Mucosa of descending colon (tissue), 3 donors: ENCODE measurements around the gene SETD2. TPM values are rescaled to one million over a fixed set of nuclear protein-coding genes. Genes with fewer than 3 reads are reported as not detected.

ENCODE experiments used
- ATAC-seq: fragments of 200-7000 bp; cut with Tn5 transposase; one replicate; pipeline ENCODE4 v1.9.1; 2020; ENCODE audit warnings: mild to moderate bottlenecking, moderate library complexity
- DNase-seq, 3 donors: peaks; one replicate each; pipeline ENCODE4 v3.0.0-alpha.2; 2020
- H3K36me3 ChIP-seq: fragments of 200-600 bp; one replicate; pipeline ENCODE4 v1.8.0; 2021; ENCODE audit warnings: low read depth, mild to moderate bottlenecking
- H3K4me1 ChIP-seq: fragments of 200-600 bp; one replicate; pipeline ENCODE4 v1.8.0; 2021; ENCODE audit warnings: low read depth, mild to moderate bottlenecking
- H3K4me3 ChIP-seq: fragments of 200-600 bp; one replicate; pipeline ENCODE4 v1.8.0; 2021; ENCODE audit warnings: mild to moderate bottlenecking
- H3K9me3 ChIP-seq: fragments of 200-600 bp; one replicate; pipeline ENCODE4 v1.8.0; 2021; ENCODE audit warnings: mild to moderate bottlenecking
- intact Hi-C, 2 donors: fragments of 100-400 bp; cut with DNase I in 1 of 2; cut with micrococcal nuclease in 1 of 2; formaldehyde crosslinking; loops; one replicate each; pipeline versions ENCODE4 v1.11.0 to v1.11.1; 2022; cut with DNase I, micrococcal nuclease
- total RNA-seq, 3 donors: library from RNA; stranded (reverse); fragmentation: NEBNext Ultra II Directional in 2 of 3; extraction: Animal tissue kit (Norgen Biotek cat#: 25700) in 2 of 3; gene quantifications; one replicate each; pipeline versions ENCODE4 v1.2.1 to v1.2.4, GENCODE V29; 2021 to 2023
- TF ChIP-seq, protein P1 (sequence below): fragments of 200-600 bp; IDR thresholded peaks from one replicate; pipeline ENCODE4 v1.8.0; 2022; ENCODE audit warnings: antibody characterized with exemption, mild to moderate bottlenecking
- donor health status: DM: no; HTN: no; CAD: no; lungs with moderate emphysema.
- donor health status: DM: no; HTN: no; CAD: no.
- donor health status: DM: no; HTN: yes; CAD: no.

Gene SETD2
- total RNA-seq, 3 donors from 2014 or later: 41.5 to 71.1 (median 50.4) TPM

DNA sequence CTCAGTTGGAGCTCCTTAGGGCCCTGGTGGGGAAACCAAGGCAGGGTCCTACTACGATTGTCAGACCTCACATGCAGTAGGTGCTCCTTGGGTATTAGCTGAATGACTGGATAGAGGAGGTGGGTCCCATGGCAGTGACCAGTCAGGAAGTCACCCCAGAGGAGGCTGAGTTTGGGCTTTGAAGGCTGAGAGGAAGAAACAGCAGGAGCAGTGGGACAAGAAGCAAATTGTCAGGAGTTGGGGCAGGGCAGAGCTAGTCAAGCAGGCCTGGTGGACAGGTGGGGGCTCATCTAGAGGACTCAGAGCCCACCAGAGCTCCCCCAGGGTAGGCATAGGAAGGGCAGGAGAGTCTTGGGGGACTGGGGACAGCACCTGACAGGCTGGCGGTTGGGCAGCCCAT is 181.4 kb downstream of the SETD2 start:
- no peaks in the 10 kb centered on the region for H3K36me3 ChIP-seq
- H3K4me3 ChIP-seq: no peak overlapping the region
- peak in 1 of 3 donors; percentile 41 for DNase-seq
- TF ChIP-seq, protein P1, sequence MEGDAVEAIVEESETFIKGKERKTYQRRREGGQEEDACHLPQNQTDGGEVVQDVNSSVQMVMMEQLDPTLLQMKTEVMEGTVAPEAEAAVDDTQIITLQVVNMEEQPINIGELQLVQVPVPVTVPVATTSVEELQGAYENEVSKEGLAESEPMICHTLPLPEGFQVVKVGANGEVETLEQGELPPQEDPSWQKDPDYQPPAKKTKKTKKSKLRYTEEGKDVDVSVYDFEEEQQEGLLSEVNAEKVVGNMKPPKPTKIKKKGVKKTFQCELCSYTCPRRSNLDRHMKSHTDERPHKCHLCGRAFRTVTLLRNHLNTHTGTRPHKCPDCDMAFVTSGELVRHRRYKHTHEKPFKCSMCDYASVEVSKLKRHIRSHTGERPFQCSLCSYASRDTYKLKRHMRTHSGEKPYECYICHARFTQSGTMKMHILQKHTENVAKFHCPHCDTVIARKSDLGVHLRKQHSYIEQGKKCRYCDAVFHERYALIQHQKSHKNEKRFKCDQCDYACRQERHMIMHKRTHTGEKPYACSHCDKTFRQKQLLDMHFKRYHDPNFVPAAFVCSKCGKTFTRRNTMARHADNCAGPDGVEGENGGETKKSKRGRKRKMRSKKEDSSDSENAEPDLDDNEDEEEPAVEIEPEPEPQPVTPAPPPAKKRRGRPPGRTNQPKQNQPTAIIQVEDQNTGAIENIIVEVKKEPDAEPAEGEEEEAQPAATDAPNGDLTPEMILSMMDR: no peak
- intact Hi-C loops: no loop called here
- H3K9me3 ChIP-seq: no peaks in the 10 kb centered on the region
- peaks cover 51% of the 10 kb centered on the region for H3K4me1 ChIP-seq
- no peak for ATAC-seq

DNA sequence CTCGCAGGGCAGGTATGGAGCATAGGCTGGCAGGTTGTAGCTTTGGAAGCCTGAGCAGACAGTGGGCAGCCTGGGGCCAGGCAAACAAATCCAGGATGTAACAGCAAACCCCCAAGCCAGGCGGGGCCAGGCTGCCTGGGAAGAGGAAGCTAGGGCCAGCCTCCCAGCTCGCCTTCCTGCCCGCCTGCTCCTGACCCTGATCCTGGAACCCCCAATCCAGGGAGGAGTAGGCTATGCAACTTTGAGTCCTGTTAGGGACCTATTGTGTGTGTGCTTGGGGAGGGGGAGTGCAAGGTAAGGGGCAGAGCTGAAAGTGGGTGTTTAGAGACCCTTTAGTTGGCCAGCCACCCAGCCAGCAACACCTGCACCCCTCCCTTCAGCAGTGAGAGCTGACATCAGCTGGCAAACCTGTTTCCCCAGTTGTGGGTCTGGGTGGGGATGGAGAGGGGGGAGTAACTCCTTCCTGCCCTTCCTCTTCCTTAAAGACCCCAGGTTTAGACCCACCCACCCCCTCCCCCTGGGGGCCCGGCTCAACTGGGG is 181.9 kb downstream of the SETD2 start:
- Histone ChIP-seq H3K4me3 (no peak overlapping the region), H3K9me3 (no peaks in the 10 kb centered on the region), H3K4me1 (peaks cover 51% of the 10 kb centered on the region), H3K36me3 (no peaks in the 10 kb centered on the region)
- intact Hi-C loops: no loop called here
- TF ChIP-seq, protein P1: no peak
- ATAC-seq (peak; percentile 39), DNase-seq (peak; percentile 69 to 82 (median 78))

DNA sequence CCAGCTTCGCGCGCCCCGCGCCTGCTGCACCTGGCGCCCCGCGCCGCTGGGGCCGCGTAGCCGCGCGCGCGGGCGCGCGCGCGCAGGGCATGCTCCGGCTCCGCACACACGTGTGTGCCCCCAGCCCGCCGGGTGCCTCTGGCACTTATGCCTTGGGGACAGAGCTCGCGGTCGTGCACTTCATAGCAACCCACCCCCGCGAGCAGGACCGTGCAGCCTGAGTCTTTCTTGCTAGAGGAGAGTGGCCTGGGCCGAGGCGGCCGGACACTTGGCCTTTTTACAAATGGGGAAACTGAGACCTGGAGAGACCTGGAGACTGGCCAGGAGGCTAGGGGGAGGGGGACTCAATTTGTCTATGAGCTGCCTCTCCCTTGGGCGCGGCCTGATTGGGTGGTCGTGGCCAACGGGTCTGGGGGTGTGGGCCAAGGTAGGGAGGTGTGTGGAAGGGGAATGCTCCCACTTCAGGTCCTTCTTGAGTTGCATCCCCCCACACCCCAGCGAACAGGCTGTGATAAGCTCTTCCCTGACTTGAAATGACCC is 183.9 kb downstream of the SETD2 start:
- peaks cover 44% of the 10 kb centered on the region for H3K4me1 ChIP-seq
- DNase-seq: peak; percentile 69 to 77 (median 69)
- no peaks in the 10 kb centered on the region for H3K36me3 ChIP-seq
- peak overlapping the region; percentile 44 for H3K4me3 ChIP-seq
- no peak for ATAC-seq
- no peaks in the 10 kb centered on the region for H3K9me3 ChIP-seq
- intact Hi-C loops: no loop called here
- TF ChIP-seq, protein P1: no peak

DNA sequence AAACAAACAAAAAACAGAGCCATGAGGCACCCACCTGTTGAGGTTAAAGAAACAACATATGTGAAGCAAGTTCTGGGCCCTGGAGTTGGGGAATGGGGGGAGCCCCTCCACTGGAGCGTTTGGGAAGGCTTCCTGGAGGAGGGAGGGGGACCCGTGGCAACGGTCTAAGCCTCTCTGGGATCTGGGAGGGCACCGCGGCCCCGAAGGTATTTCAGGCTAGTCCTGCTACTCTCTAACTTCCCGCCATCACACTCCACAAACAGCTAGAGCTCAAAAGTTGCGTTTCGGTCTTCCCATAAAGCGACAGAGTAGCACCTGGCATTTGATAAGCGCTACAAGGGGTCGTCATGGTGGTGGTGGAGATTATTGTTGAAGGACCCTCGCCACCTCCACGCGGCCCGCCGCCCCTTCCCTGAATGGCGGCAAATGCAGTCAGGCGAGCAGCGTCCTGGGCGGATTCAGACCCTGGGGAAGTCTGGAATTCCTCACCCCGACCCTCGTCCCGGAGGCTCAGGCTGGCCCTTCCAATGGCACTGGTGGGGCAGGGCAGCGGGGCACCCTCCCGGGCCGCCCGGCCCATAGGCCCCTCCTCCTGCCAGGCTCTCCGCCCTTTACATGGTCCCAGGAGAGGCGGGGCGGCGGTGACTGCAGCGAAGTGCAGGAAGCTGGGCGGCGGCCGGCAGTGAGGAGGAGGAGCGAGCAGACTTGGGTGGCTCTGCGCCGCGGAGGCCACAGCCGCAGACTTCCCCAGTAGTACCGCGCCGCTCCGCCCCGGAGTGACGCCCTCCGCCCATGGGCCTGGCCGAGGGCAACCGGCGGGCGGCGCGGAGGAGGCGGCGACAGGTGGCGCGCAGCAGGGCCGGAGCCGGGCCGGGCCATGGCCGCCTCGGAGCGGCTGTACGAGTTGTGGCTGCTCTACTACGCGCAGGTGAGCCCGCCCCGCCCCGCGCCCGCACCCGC is 184.6 kb downstream of the SETD2 start, which contains the start of gene NBEAL2:
TSS of gene NBEAL2 (plus strand) at position 682 of the 960 bp plus-strand sequence. CDS start at position 878, 196 bp downstream.
- H3K36me3 ChIP-seq: no peaks in the 10 kb centered on the region
- ATAC-seq: peak; percentile 80
- H3K4me3 ChIP-seq: peak within 1 kb of the TSS; percentile 44
- TF ChIP-seq, protein P1: no peak
- peaks cover 52% of the 10 kb centered on the region for H3K4me1 ChIP-seq
- H3K9me3 ChIP-seq: no peaks in the 10 kb centered on the region
- peak; percentile 97 to 99 (median 99) for DNase-seq
- intact Hi-C loops: no loop called here

DNA sequence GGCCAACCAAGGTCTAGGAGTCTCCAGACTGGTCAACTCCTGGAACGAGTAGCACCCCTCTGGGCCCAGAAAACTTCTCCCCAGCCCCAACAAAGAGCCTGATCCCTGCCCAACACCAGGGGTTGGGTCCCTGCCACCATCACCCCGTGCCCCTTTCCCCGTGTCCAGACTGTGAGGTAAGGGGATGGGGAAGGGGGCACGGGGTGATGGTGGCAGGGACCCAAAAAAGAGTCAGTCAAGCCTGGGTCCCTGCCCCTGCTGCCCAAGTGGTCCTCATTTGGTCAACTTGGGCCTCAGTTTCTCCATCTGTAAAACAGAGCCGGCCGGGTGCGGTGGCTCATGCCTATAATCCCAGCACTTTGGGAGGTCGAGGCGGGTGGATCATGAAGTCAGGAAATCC is 185.5 kb downstream of the SETD2 start:
- intact Hi-C loops: no loop called here
- TF ChIP-seq, protein P1: no peak
- Histone ChIP-seq H3K9me3 (no peaks in the 10 kb centered on the region), H3K36me3 (no peaks in the 10 kb centered on the region), H3K4me1 (peaks cover 55% of the 10 kb centered on the region), H3K4me3 (no peak overlapping the region)
- ATAC-seq (no peak), DNase-seq (peak in 2 of 3 donors; percentile 39 to 54)
